ENCODE results near the gene PSAP.

DNA sequence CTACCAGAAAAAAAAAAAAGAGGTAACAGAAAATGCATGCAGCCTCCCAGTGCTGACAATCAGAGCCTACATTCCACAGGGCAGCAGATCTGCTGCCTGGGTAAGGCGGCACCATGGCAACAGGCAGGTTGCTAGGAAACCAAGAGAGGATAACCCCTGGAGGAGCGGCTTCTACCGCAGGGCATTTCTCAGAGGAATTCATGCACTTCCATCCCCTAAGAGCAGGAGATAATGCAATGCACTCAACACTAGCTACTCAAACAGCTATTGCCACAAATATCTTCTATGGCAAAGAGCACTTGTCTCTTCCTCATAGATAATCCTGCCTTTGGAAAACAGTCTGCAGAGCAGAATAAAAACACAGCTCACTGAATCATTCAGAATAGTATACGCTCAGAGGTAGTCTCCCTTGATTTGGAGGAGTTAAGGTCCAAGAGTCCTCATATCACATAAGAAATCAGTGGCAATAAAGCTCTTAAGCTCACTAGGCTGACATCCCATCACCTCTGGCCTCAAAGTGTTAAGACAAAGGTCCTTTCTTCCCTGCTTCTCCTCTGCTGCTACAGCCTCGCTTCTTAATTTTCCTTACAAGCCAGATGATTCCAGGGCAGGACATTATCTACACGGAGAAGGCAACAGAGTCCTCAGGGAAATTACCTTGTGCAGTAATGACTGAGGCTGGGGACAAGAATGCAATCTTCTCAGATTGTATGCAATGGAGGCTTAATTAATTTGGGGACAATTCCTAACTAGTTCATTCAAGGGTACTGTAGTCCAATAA, 10.7 kb downstream of the PSAP start:
- no peak for TF ChIP-seq CTCF (IDR thresholded peaks at IDR 0.05 in 8 of 11, conservative IDR thresholded peaks at IDR 0.05 in 3 of 11)
- no peak for TF ChIP-seq POLR2AphosphoS5 (IDR thresholded peaks at IDR 0.05)
- TF ChIP-seq POLR2A (IDR thresholded peaks at IDR 0.05): no peak

Data from spleen (tissue), 7 donors.